Measurements from ENCODE around the gene GPC3. TPM values are rescaled to one million over a fixed set of nuclear protein-coding genes. Genes with fewer than 3 reads are reported as not detected.
A peak's percentile ranks its signal among the peaks of the same experiment; 100 is the strongest.

The GPC3 gene
- total RNA-seq, 3 donors from 2014 or later (not counting 1 experiment from before 2014, with no cell fraction given), result not detected

DNA sequence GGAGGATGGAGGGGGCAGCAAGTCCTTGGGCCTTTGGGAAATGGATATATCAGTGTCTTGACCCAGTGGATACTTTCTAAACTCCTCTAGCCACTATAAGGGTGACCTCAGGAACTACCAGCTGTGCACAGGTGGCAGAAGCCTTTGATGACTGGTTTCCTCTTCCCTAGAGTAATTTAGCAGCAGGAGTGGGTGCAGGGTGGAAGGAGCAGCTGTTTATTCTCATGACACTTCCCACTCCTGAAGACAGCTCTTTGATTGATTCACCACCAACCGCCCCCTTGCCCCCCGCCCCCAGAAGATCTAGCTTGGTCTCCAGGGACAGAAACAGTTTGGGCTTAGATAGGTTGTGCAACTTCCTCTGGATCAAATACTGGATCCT lies 63.0 kb downstream of the GPC3 start:
- Histone ChIP-seq H3K9me3 (ENCODE audit: control insufficient read depth, insufficient read depth, low read length) (no peaks in the 10 kb centered on the region), H3K4me1 (ENCODE audit: control insufficient read depth, insufficient read depth, low read length) (peaks cover 19% of the 10 kb centered on the region), H3K27ac (ENCODE audit: low read length) (no peak overlapping the region), H3K27me3 (ENCODE audit: control insufficient read depth, insufficient read depth, low read length) (no peaks in the 10 kb centered on the region), H3K4me3 (ENCODE audit: low read length) (no peak overlapping the region), H3K36me3 (ENCODE audit: control insufficient read depth, insufficient read depth, low read length) (no peaks in the 10 kb centered on the region)
- Mint-ChIP-seq H3K9me3 (no peaks in the 10 kb centered on the region), H3K36me3 (no peaks in the 10 kb centered on the region), H3K4me1 (peaks cover 12 to 15% of the 10 kb centered on the region in 2 donors), H3K27ac (peak overlapping the region in 1 of 2 donors; percentile 76), H3K27me3 (ENCODE audit: low read depth in 2 of 2) (peaks cover 0 to 6% of the 10 kb centered on the region in 2 donors), H3K4me3 (no peak overlapping the region)
- ATAC-seq (no peak), DNase-seq (peak in 1 of 2 donors; percentile 2)
- TF ChIP-seq, protein P1, sequence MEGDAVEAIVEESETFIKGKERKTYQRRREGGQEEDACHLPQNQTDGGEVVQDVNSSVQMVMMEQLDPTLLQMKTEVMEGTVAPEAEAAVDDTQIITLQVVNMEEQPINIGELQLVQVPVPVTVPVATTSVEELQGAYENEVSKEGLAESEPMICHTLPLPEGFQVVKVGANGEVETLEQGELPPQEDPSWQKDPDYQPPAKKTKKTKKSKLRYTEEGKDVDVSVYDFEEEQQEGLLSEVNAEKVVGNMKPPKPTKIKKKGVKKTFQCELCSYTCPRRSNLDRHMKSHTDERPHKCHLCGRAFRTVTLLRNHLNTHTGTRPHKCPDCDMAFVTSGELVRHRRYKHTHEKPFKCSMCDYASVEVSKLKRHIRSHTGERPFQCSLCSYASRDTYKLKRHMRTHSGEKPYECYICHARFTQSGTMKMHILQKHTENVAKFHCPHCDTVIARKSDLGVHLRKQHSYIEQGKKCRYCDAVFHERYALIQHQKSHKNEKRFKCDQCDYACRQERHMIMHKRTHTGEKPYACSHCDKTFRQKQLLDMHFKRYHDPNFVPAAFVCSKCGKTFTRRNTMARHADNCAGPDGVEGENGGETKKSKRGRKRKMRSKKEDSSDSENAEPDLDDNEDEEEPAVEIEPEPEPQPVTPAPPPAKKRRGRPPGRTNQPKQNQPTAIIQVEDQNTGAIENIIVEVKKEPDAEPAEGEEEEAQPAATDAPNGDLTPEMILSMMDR (IDR thresholded peaks at IDR 0.05), result no peak
- intact Hi-C loops (cut with micrococcal nuclease), result no loop called here
- no CpG with 5 or more reads among the region's 2 CpGs for WGBS (ENCODE audit: insufficient coverage)

DNA sequence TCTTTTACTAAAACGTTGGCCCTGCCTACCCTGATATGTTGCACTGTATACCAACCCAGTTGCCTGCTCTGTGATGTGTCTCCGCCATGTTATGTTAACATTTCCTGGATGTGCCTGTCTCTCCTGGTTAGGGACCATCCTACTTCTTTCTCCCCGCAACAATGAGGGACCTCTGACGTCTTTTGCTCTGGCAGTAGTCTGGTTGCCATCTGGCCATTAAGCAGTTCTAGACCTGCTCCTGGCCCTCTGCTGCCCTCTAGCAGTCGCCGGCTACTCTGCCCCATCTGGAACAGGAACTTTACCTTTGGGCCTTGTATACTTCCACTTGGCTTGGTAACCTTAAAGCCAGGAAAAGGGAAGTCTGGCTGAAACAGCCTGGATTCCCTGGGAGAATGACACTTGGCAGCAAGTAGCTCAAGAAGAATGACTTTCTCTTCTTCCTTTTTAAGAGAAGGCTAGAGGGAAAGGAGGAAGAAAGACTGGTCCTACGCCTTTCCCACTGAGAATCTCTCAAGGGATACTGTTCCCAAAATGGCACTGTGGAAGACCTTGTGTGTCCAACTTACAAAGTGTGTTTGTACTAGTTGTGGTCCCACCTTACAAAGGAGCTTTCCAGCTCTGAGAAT lies 63.5 kb downstream of the GPC3 start:
- DNase-seq, result peak in 1 of 2 donors; percentile 41
- Mint-ChIP-seq H3K4me3 (no peak overlapping the region), H3K9me3 (no peaks in the 10 kb centered on the region), H3K36me3 (no peaks in the 10 kb centered on the region), H3K27me3 (ENCODE audit: low read depth in 2 of 2) (peaks cover 0 to 6% of the 10 kb centered on the region in 2 donors), H3K27ac (no peak overlapping the region), H3K4me1 (peaks cover 12 to 15% of the 10 kb centered on the region in 2 donors)
- no peak overlapping the region for H3K4me3 ChIP-seq (ENCODE audit: low read length)
- WGBS (ENCODE audit: insufficient coverage), result 92% methylated on average over 7 of the region's 7 CpGs
- peaks cover 19% of the 10 kb centered on the region for H3K4me1 ChIP-seq (ENCODE audit: control insufficient read depth, insufficient read depth, low read length)
- H3K27ac ChIP-seq (ENCODE audit: low read length), result no peak overlapping the region
- no peaks in the 10 kb centered on the region for H3K36me3 ChIP-seq (ENCODE audit: control insufficient read depth, insufficient read depth, low read length)
- TF ChIP-seq, protein P1 (IDR thresholded peaks at IDR 0.05), result no peak
- H3K27me3 ChIP-seq (ENCODE audit: control insufficient read depth, insufficient read depth, low read length), result no peaks in the 10 kb centered on the region
- H3K9me3 ChIP-seq (ENCODE audit: control insufficient read depth, insufficient read depth, low read length), result no peaks in the 10 kb centered on the region
- ATAC-seq, result peak in 1 of 3 donors; percentile 75
- intact Hi-C loops (cut with micrococcal nuclease), result no loop called here

DNA sequence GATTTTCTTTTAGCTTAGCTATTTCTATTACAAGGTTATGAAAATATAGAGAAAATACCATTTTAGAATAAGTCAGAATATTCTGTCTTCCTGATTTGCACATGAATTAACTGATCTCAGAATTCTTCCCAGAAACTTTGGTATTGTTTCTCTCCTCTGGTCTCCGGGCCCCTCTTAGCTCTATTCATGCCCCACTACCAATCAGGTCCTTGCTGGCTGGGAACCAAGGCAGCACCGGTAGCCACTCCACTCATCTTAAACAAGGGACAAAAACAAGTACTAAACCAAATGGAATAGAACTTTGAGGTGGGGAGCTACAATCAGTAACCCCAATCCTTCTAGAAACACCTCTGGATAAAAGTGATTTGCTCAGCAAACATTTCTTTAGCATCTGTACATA lies 64.3 kb downstream of the GPC3 start:
- WGBS (ENCODE audit: insufficient coverage), result 100% methylated on average over 1 of the region's 2 CpGs
- ATAC-seq, result no peak

More for the DNA sequence above, 64.3 kb downstream of the GPC3 start:
- H3K27ac Mint-ChIP-seq, result no peak overlapping the region
- DNase-seq, result no peak
- H3K4me1 Mint-ChIP-seq, result peaks cover 12 to 15% of the 10 kb centered on the region in 2 donors
- H3K4me3 Mint-ChIP-seq, result no peak overlapping the region
- Histone ChIP-seq H3K4me1 (ENCODE audit: control insufficient read depth, insufficient read depth, low read length) (peaks cover 19% of the 10 kb centered on the region), H3K36me3 (ENCODE audit: control insufficient read depth, insufficient read depth, low read length) (no peaks in the 10 kb centered on the region), H3K27ac (ENCODE audit: low read length) (no peak overlapping the region), H3K27me3 (ENCODE audit: control insufficient read depth, insufficient read depth, low read length) (no peaks in the 10 kb centered on the region), H3K9me3 (ENCODE audit: control insufficient read depth, insufficient read depth, low read length) (no peaks in the 10 kb centered on the region), H3K4me3 (ENCODE audit: low read length) (no peak overlapping the region)
- H3K36me3 Mint-ChIP-seq, result no peaks in the 10 kb centered on the region
- intact Hi-C loops (cut with micrococcal nuclease), result no loop called here
- H3K27me3 Mint-ChIP-seq (ENCODE audit: low read depth in 2 of 2), result peaks cover 0 to 6% of the 10 kb centered on the region in 2 donors
- no peaks in the 10 kb centered on the region for H3K9me3 Mint-ChIP-seq
- TF ChIP-seq, protein P1 (IDR thresholded peaks at IDR 0.05), result no peak

Measured in natural killer cell (primary cell).